Naive thymus-derived CD4-positive, alpha-beta T cell (primary cell): ENCODE data around the gene DTL. TPM values are rescaled to one million over a fixed set of nuclear protein-coding genes. Genes with fewer than 3 reads are reported as not detected.

ENCODE experiments used
- ATAC-seq: fragments of 150-1000 bp; cut with Tn5 transposase; 2 replicates; pipeline ENCODE4 v1.10.0; 2021; ENCODE audit warnings: mild to moderate bottlenecking, moderate library complexity
- CTCF ChIA-PET: fragments of 350-600 bp; sonication (Branson Sonifier 250); formaldehyde crosslinking; loops from one replicate; lab custom pipeline; 2021; ENCODE audit warnings: antibody characterized with exemption; lab: Charles Lee
- POLR2A ChIA-PET: fragments of 350-600 bp; sonication (Branson Sonifier 250); formaldehyde crosslinking; loops from one replicate; lab custom pipeline; 2021; ENCODE audit warnings: antibody characterized with exemption, inconsistent platforms; lab: Charles Lee
- DNase-seq, 9 donors: peaks; one replicate each; pipeline versions ENCODE4 v3.0.0 to v3.0.0-alpha.2; 2020 to 2022; ENCODE audit warnings: mixed read lengths in 1 of 9
- H3K27ac ChIP-seq: one replicate; pipeline ENCODE4 v1.7.0; 2013; ENCODE audit warnings: mild to moderate bottlenecking, low read depth, low read length, moderate library complexity
- H3K27me3 ChIP-seq, 2 donors: one replicate each; pipeline ENCODE4 v1.7.0; 2013; ENCODE audit warnings: low read length in 2 of 2, mild to moderate bottlenecking in 2 of 2, moderate library complexity in 2 of 2; ENCODE audit not compliant: control insufficient read depth in 2 of 2, insufficient read depth in 2 of 2
- H3K36me3 ChIP-seq, 3 experiments: 1 replicate in 2 of 3; 2 replicates in 1 of 3; pipeline ENCODE4 v1.7.0; 2013; ENCODE audit warnings: low read length in 3 of 3, mild to moderate bottlenecking in 3 of 3, moderate library complexity in 1 of 3; ENCODE audit not compliant: insufficient read depth in 3 of 3, control insufficient read depth in 2 of 3
- H3K4me1 ChIP-seq, 2 donors: one replicate each; pipeline ENCODE4 v1.7.0; 2013; ENCODE audit warnings: low read length in 2 of 2, mild to moderate bottlenecking in 2 of 2, moderate library complexity in 1 of 2; ENCODE audit not compliant: control insufficient read depth in 2 of 2, insufficient read depth in 2 of 2
- H3K4me3 ChIP-seq: 2 replicates; pipeline ENCODE4 v1.7.0; 2013; ENCODE audit warnings: mild to moderate bottlenecking, low read length
- H3K9me3 ChIP-seq, 3 experiments: 1 replicate in 2 of 3; 2 replicates in 1 of 3; pipeline ENCODE4 v1.7.0; 2013; ENCODE audit warnings: low read length in 3 of 3; ENCODE audit not compliant: control insufficient read depth in 2 of 3
- H3K27ac Mint-ChIP-seq, 9 donors: one replicate each; pipeline ENCODE4 v1.8.0; 2020 to 2022; ENCODE audit warnings: mixed read lengths in 9 of 9, mild to moderate bottlenecking in 8 of 9, moderate library complexity in 5 of 9, inconsistent platforms in 2 of 9
- H3K27me3 Mint-ChIP-seq, 5 donors: one replicate each; pipeline ENCODE4 v1.8.0; 2021 to 2022; ENCODE audit warnings: mixed read lengths in 5 of 5, mild to moderate bottlenecking in 1 of 5
- H3K36me3 Mint-ChIP-seq, 5 donors: one replicate each; pipeline ENCODE4 v1.8.0; 2020 to 2022; ENCODE audit warnings: mixed read lengths in 5 of 5, mild to moderate bottlenecking in 3 of 5, inconsistent platforms in 1 of 5
- H3K4me1 Mint-ChIP-seq, 7 donors: one replicate each; pipeline ENCODE4 v1.8.0; 2020 to 2022; ENCODE audit warnings: mixed read lengths in 7 of 7, mild to moderate bottlenecking in 3 of 7, inconsistent platforms in 1 of 7
- H3K4me3 Mint-ChIP-seq, 10 donors: one replicate each; pipeline ENCODE4 v1.8.0; 2020 to 2022; ENCODE audit warnings: mild to moderate bottlenecking in 10 of 10, mixed read lengths in 10 of 10, moderate library complexity in 6 of 10, inconsistent platforms in 2 of 10
- H3K9me3 Mint-ChIP-seq, 11 donors: one replicate each; pipeline ENCODE4 v1.8.0; 2020 to 2022; ENCODE audit warnings: mixed read lengths in 11 of 11, mild to moderate bottlenecking in 4 of 11, inconsistent platforms in 1 of 11, moderate library complexity in 1 of 11
- intact Hi-C, 2 donors: fragments of 100-400 bp; cut with micrococcal nuclease; formaldehyde crosslinking; loops; one replicate each; pipeline ENCODE4 v1.15.1; 2023
- polyA plus RNA-seq, 2 donors: library from polyadenylated mRNA; unstranded; fragments of 300-500 nt; fragmentation: Illumina TruSeq; gene quantifications; one replicate each; pipeline ENCODE4 v1.2.3, GENCODE V29; 2021
- total RNA-seq, 6 experiments: library from RNA in 5 of 6; stranded (reverse) in 5 of 6; gene quantifications; 1 replicate in 5 of 6; 2 replicates in 1 of 6; pipeline ENCODE4 v1.2.3 and lab custom pipeline; 2021 to 2026

The DTL gene
- total and polyA plus RNA-seq, 7 experiments from 2014 or later = 0.27 to 63.0 (median 0.56) TPM

DNA sequence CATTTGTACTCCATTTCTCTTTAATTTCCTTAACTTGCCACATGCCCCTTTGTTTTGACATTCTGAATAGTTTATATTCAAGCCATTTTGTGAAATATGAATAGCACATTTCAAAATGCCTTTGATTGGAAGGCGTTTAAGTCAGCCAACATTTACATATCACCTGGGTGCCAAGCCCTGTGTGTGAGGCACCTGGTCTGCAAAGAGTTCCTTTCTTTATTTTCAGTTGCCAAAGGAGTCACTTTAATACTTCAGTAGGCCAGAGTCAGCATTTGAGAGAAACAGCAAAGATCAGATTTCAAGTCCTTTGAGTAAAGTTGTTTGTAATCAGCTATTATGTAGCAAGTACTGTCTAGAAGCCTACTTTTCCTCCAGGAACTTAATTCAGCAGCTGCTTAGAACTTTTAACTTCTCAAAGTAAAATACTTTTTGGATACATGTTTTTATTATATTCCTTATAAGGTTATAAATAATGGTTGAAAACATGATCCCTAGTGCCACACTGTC is 70.8 kb downstream of the DTL start:
- Mint-ChIP-seq H3K36me3 (peaks cover 0 to 16% (median 0%) of the 10 kb centered on the region in 5 donors), H3K27me3 (no peaks in the 10 kb centered on the region), H3K27ac (no peak overlapping the region), H3K4me3 (no peak overlapping the region), H3K9me3 (no peaks in the 10 kb centered on the region), H3K4me1 (peaks cover 0 to 14% (median 9%) of the 10 kb centered on the region in 7 donors)
- intact Hi-C loops = no loop called here
- no peaks in the 10 kb centered on the region for H3K4me1 ChIP-seq
- CTCF ChIA-PET = no interaction called here
- ATAC-seq = no peak
- H3K9me3 ChIP-seq = no peaks in the 10 kb centered on the region
- H3K4me3 ChIP-seq = no peak overlapping the region
- DNase-seq = no peak
- H3K27ac ChIP-seq = no peak overlapping the region
- no peaks in the 10 kb centered on the region for H3K27me3 ChIP-seq
- POLR2A ChIA-PET = interaction anchor here (1.0 kb wide), 1 partner anchor 9 kb away, joined by 3 read pairs; no protein-coding TSS in a partner anchor
- no peaks in the 10 kb centered on the region for H3K36me3 ChIP-seq

GRCh38 chr1:212107481-212107880 is 71.9 kb downstream of the DTL start:
- ATAC-seq = no peak
- H3K36me3 ChIP-seq = no peaks in the 10 kb centered on the region
- no peaks in the 10 kb centered on the region for H3K9me3 ChIP-seq
- DNase-seq = no peak
- POLR2A ChIA-PET = interaction anchor here (1.0 kb wide), 1 partner anchor 10 kb away, joined by 3 read pairs; no protein-coding TSS in a partner anchor
- intact Hi-C loops = no loop called here
- H3K4me1 ChIP-seq = no peaks in the 10 kb centered on the region
- H3K4me3 ChIP-seq = no peak overlapping the region
- CTCF ChIA-PET = no interaction called here
- Mint-ChIP-seq H3K9me3 (no peaks in the 10 kb centered on the region), H3K4me3 (no peak overlapping the region), H3K27me3 (no peaks in the 10 kb centered on the region), H3K36me3 (peaks cover 0 to 12% (median 0%) of the 10 kb centered on the region in 5 donors), H3K4me1 (peaks cover 0 to 14% (median 9%) of the 10 kb centered on the region in 7 donors), H3K27ac (no peak overlapping the region)
- no peak overlapping the region for H3K27ac ChIP-seq
- H3K27me3 ChIP-seq = no peaks in the 10 kb centered on the region

- Histone ChIP-seq H3K27me3 (no peaks in the 10 kb centered on the region), H3K4me3 (no peak overlapping the region), H3K4me1 (no peaks in the 10 kb centered on the region), H3K9me3 (no peaks in the 10 kb centered on the region), H3K36me3 (no peaks in the 10 kb centered on the region), H3K27ac (no peak overlapping the region)
- H3K27ac Mint-ChIP-seq = no peak overlapping the region
- ATAC-seq = no peak
- H3K27me3 Mint-ChIP-seq = no peaks in the 10 kb centered on the region
- no peak overlapping the region for H3K4me3 Mint-ChIP-seq
- no peak for DNase-seq
- CTCF ChIA-PET = no interaction called here
- peaks cover 0 to 12% (median 0%) of the 10 kb centered on the region in 5 donors for H3K36me3 Mint-ChIP-seq
- H3K4me1 Mint-ChIP-seq = peaks cover 0 to 14% (median 9%) of the 10 kb centered on the region in 7 donors
- POLR2A ChIA-PET = no interaction called here
- H3K9me3 Mint-ChIP-seq = no peaks in the 10 kb centered on the region
- intact Hi-C loops = no loop called here
Measured at GRCh38 chr1:212108187-212108586, 72.6 kb downstream of the DTL start.

DNA sequence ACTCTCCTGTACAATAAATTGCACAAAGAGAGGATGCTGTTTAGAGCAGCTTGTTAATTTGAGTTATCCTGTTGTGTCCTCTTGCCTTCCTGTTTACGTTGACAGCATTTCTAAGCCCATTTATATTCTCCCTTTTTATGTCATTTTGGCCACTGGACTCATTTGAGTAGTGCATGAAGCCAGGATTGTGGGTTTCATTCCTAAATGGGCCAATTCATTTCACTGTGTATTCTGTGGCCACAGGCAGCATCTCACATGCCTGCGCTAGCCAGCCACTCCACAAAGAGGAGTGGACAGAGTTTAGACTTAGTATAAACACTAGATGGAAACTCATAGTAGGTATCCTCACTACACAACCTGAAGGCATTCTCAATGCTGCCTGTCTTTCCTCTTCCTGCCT is 73.4 kb downstream of the DTL start:
- ChIA-PET POLR2A (no interaction called here), CTCF (no interaction called here)
- no peak overlapping the region for H3K27ac Mint-ChIP-seq
- H3K4me3 Mint-ChIP-seq = no peak overlapping the region
- no peak overlapping the region for H3K4me3 ChIP-seq
- DNase-seq (no peak), ATAC-seq (no peak)
- intact Hi-C loops = no loop called here
- no peaks in the 10 kb centered on the region for H3K9me3 Mint-ChIP-seq
- no peak overlapping the region for H3K27ac ChIP-seq
- H3K4me1 Mint-ChIP-seq = peaks cover 0 to 14% (median 9%) of the 10 kb centered on the region in 7 donors
- no peaks in the 10 kb centered on the region for H3K27me3 Mint-ChIP-seq
- H3K9me3 ChIP-seq = no peaks in the 10 kb centered on the region
- H3K4me1 ChIP-seq = no peaks in the 10 kb centered on the region
- no peaks in the 10 kb centered on the region for H3K36me3 ChIP-seq
- no peaks in the 10 kb centered on the region for H3K27me3 ChIP-seq
- peaks cover 0 to 12% (median 0%) of the 10 kb centered on the region in 5 donors for H3K36me3 Mint-ChIP-seq

GRCh38 chr1:212109728-212110127 is 74.2 kb downstream of the DTL start:
- intact Hi-C loops = loop anchor here in 1 of 2 donors (10.0 kb wide), 1 partner anchor 75 kb away; no protein-coding TSS in a partner anchor
- no peaks in the 10 kb centered on the region for H3K27me3 ChIP-seq
- H3K4me1 Mint-ChIP-seq = peaks cover 0 to 14% (median 9%) of the 10 kb centered on the region in 7 donors
- no peaks in the 10 kb centered on the region for H3K9me3 ChIP-seq
- no peaks in the 10 kb centered on the region for H3K4me1 ChIP-seq
- ChIA-PET CTCF (no interaction called here), POLR2A (no interaction called here)
- H3K36me3 Mint-ChIP-seq = peaks cover 0 to 10% (median 0%) of the 10 kb centered on the region in 5 donors
- H3K36me3 ChIP-seq = no peaks in the 10 kb centered on the region
- H3K9me3 Mint-ChIP-seq = no peaks in the 10 kb centered on the region
- H3K27ac ChIP-seq = no peak overlapping the region
- H3K27me3 Mint-ChIP-seq = no peaks in the 10 kb centered on the region
- no peak for DNase-seq
- ATAC-seq = peak; percentile 32
- no peak overlapping the region for H3K4me3 Mint-ChIP-seq
- no peak overlapping the region for H3K27ac Mint-ChIP-seq
- no peak overlapping the region for H3K4me3 ChIP-seq

- no peaks in the 10 kb centered on the region for H3K27me3 Mint-ChIP-seq
- intact Hi-C loops = loop anchor here in 1 of 2 donors (10.0 kb wide), 1 partner anchor 74 kb away; no protein-coding TSS in a partner anchor
- peaks cover 0 to 14% (median 9%) of the 10 kb centered on the region in 7 donors for H3K4me1 Mint-ChIP-seq
- H3K4me1 ChIP-seq = no peaks in the 10 kb centered on the region
- peaks cover 0 to 6% (median 0%) of the 10 kb centered on the region in 5 donors for H3K36me3 Mint-ChIP-seq
- CTCF ChIA-PET = no interaction called here
- no peak overlapping the region for H3K27ac Mint-ChIP-seq
- no peak overlapping the region for H3K4me3 Mint-ChIP-seq
- no peaks in the 10 kb centered on the region for H3K9me3 ChIP-seq
- POLR2A ChIA-PET = no interaction called here
- H3K27ac ChIP-seq = no peak overlapping the region
- H3K36me3 ChIP-seq = no peaks in the 10 kb centered on the region
- DNase-seq (no peak), ATAC-seq (no peak)
- H3K9me3 Mint-ChIP-seq = no peaks in the 10 kb centered on the region
- no peaks in the 10 kb centered on the region for H3K27me3 ChIP-seq
- H3K4me3 ChIP-seq = no peak overlapping the region
Measured at GRCh38 chr1:212110617-212111016, 75.1 kb downstream of the DTL start.

DNA sequence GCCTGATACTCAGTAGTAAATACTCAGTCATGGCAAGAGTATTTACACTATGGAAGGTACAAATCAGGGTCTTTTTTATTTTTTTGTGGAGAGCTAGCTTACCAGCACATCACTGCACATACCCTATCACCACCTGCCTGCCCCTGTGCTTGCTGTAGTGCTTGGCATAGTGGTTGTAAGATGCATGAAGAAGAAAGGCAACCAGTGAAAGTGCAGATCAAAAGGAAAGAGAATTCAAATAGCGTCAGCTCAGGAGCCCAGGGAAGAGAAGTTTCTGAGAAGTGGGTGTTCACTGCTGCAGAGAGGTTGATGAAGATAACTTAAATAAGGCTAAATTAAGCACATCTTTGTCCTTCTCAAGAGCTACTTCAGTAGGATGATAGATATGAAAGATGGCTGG is 76.0 kb downstream of the DTL start:
- Histone ChIP-seq H3K27ac (no peak overlapping the region), H3K4me3 (no peak overlapping the region), H3K36me3 (no peaks in the 10 kb centered on the region), H3K4me1 (no peaks in the 10 kb centered on the region), H3K27me3 (no peaks in the 10 kb centered on the region), H3K9me3 (no peaks in the 10 kb centered on the region)
- peak in 3 of 9 donors; percentile 3 to 9 (median 5) for DNase-seq
- POLR2A ChIA-PET = no interaction called here
- no peak overlapping the region for H3K4me3 Mint-ChIP-seq
- H3K27me3 Mint-ChIP-seq = no peaks in the 10 kb centered on the region
- peaks cover 0 to 5% (median 0%) of the 10 kb centered on the region in 5 donors for H3K36me3 Mint-ChIP-seq
- H3K9me3 Mint-ChIP-seq = no peaks in the 10 kb centered on the region
- ATAC-seq = no peak
- H3K4me1 Mint-ChIP-seq = peaks cover 0 to 14% (median 9%) of the 10 kb centered on the region in 7 donors
- CTCF ChIA-PET = no interaction called here
- H3K27ac Mint-ChIP-seq = no peak overlapping the region
- intact Hi-C loops = loop anchor here in 1 of 2 donors (10.0 kb wide), 1 partner anchor 73 kb away; no protein-coding TSS in a partner anchor
